ENCODE data around the gene FRMPD3.
"Not testable (repeated sequence)": the region's sequence is repeated elsewhere in the genome, so short reads cannot be mapped to it uniquely, and the experiment has no call there.

The FRMPD3 gene

DNA sequence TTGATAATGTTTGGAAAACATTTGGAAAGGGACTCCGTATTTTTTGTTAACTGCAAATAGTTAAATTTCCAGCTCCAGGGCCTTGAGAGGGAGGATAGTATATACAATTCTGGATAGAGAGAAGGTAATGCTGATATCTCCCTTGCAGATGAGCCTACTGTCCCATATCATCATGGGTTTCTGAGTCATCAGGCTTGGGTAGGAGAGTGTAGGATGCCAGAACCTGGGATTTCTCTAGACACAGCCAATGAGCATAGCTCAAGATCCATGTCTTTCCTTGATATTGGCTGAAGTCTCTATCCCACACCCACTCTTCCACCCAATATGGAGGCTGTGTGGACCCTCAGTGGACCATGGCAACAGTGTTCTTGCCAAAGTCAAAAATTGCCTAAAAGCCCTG, 7.8 kb downstream of the FRMPD3 start:
- Histone ChIP-seq H3K9me3 (no peaks in the 10 kb centered on the region), H3K27me3 (peaks cover 23% of the 10 kb centered on the region), H3K27ac (no peak overlapping the region), H3K4me1 (ENCODE audit: control insufficient read depth in 1 of 2, insufficient read depth in 1 of 2, low read depth in 1 of 2, low read length in 1 of 2) (no peaks in the 10 kb centered on the region), H3K36me3 (no peaks in the 10 kb centered on the region), H3K4me3 (ENCODE audit: low read depth in 1 of 2, low read length in 1 of 2) (no peak overlapping the region)
- TF ChIP-seq, protein P1, sequence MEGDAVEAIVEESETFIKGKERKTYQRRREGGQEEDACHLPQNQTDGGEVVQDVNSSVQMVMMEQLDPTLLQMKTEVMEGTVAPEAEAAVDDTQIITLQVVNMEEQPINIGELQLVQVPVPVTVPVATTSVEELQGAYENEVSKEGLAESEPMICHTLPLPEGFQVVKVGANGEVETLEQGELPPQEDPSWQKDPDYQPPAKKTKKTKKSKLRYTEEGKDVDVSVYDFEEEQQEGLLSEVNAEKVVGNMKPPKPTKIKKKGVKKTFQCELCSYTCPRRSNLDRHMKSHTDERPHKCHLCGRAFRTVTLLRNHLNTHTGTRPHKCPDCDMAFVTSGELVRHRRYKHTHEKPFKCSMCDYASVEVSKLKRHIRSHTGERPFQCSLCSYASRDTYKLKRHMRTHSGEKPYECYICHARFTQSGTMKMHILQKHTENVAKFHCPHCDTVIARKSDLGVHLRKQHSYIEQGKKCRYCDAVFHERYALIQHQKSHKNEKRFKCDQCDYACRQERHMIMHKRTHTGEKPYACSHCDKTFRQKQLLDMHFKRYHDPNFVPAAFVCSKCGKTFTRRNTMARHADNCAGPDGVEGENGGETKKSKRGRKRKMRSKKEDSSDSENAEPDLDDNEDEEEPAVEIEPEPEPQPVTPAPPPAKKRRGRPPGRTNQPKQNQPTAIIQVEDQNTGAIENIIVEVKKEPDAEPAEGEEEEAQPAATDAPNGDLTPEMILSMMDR (IDR thresholded peaks at IDR 0.05): no peak

DNA sequence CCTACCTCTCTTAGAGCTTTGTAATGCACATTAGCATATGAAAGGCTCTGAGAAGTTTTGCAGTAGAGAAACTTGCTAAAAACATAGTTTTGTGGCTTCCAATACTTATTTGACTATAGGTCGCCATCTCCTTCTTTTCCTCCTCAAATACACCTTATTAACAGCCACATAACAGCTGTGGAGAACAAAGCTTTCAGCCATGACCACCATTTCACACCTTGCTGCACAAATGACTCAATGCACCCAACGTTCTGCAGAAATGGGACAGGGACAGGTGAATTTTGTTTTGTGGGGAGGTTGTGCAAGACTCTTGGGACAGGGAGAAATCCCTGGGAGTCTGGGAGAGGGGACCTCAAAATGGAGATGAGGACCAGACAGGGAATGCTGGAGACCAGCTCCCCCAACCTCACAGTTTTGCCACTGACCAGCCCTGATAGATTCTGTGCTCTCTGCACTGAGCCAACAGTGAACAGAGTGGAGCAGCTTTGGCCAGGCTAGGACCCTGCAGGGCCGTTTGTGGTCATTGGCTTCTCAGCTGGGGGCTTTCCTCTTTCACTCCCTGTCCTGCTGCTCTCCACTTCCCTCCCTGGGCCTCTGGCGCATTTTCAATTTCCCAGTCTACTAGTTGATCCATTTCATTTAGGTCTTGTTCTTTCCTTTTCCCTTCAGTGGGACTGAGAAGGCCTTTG, 16.6 kb downstream of the FRMPD3 start:
- no peak overlapping the region for H3K4me3 ChIP-seq (ENCODE audit: low read depth in 1 of 2, low read length in 1 of 2)
- no peaks in the 10 kb centered on the region for H3K4me1 ChIP-seq (ENCODE audit: control insufficient read depth in 1 of 2, insufficient read depth in 1 of 2, low read depth in 1 of 2, low read length in 1 of 2)
- no peaks in the 10 kb centered on the region for H3K27me3 ChIP-seq
- TF ChIP-seq, protein P1 (IDR thresholded peaks at IDR 0.05): no peak
- no peaks in the 10 kb centered on the region for H3K36me3 ChIP-seq
- H3K27ac ChIP-seq: no peak overlapping the region
- no peaks in the 10 kb centered on the region for H3K9me3 ChIP-seq

DNA sequence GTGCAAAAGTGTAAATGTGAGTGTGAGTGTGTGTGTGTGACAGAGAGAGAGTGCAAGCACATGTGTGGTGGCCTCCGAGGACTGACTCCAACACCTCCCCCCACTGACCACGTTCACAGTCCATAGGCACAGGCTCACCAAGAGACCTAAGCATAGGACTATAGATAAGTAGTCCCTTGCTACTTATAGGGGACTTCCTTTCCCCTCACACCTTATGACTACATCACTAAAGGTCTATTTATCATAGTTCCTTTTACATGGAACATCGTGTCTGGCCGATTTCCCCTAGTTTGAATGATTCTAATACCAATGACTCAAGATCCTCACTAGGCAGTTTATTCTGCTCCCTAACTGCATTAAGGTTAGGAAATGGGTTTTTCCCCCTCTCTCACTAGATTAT, 17.8 kb downstream of the FRMPD3 start:
- Histone ChIP-seq H3K4me3 (ENCODE audit: low read depth in 1 of 2, low read length in 1 of 2) (no peak overlapping the region), H3K36me3 (no peaks in the 10 kb centered on the region), H3K27ac (no peak overlapping the region), H3K9me3 (no peaks in the 10 kb centered on the region), H3K4me1 (ENCODE audit: control insufficient read depth in 1 of 2, insufficient read depth in 1 of 2, low read depth in 1 of 2, low read length in 1 of 2) (no peaks in the 10 kb centered on the region), H3K27me3 (no peaks in the 10 kb centered on the region)
- TF ChIP-seq, protein P1 (IDR thresholded peaks at IDR 0.05): no peak

DNA sequence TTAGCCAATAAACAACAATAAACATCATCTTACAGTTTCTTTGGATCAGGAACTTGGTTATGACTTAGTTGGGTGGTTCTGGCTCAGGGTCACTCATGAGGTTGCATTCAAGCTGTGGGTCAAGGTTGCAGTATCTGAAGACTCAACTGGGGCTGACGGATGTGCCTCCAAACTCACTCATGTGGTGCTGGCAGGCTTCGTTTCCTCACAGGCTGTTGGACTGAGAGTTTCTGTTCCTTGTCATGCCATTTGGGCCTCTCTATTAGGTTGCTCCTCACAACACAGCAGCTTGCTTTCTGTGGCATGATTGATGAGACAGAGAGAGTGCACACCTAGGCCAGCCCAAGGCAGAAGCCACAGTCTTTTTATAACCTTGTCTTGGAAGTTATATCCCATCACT, 20.7 kb downstream of the FRMPD3 start:
- Histone ChIP-seq H3K36me3 (no peaks in the 10 kb centered on the region), H3K27ac (no peak overlapping the region), H3K27me3 (no peaks in the 10 kb centered on the region), H3K9me3 (no peaks in the 10 kb centered on the region), H3K4me1 (ENCODE audit: control insufficient read depth in 1 of 2, insufficient read depth in 1 of 2, low read depth in 1 of 2, low read length in 1 of 2) (no peaks in the 10 kb centered on the region), H3K4me3 (ENCODE audit: low read depth in 1 of 2, low read length in 1 of 2) (no peak overlapping the region)
- TF ChIP-seq, protein P1 (IDR thresholded peaks at IDR 0.05): no peak

DNA sequence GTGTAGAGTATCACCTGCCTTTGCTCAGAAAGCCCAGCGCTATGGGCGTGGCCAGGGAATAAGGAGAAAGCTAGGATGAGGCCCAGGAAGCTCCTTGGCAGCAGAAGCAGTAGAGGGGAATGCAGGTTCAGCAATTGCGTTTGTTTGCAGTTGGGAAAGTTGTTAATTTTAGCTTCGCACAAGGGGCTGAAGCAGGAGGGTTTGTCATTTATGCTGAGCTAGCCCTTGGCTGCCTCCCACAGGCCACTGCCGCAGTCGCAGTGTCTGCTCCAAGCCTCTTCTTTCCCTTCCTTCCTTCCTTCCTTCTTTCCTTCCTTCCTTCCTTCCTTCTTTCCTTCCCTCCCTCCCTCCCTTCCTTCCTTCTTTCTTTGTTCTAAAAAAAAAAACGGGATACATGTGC, 21.5 kb downstream of the FRMPD3 start:
- Histone ChIP-seq H3K27ac (no peak overlapping the region), H3K27me3 (no peaks in the 10 kb centered on the region), H3K36me3 (no peaks in the 10 kb centered on the region), H3K9me3 (no peaks in the 10 kb centered on the region), H3K4me3 (ENCODE audit: low read depth in 1 of 2, low read length in 1 of 2) (no peak overlapping the region), H3K4me1 (ENCODE audit: control insufficient read depth in 1 of 2, insufficient read depth in 1 of 2, low read depth in 1 of 2, low read length in 1 of 2) (no peaks in the 10 kb centered on the region)
- TF ChIP-seq, protein P1 (IDR thresholded peaks at IDR 0.05): no peak

DNA sequence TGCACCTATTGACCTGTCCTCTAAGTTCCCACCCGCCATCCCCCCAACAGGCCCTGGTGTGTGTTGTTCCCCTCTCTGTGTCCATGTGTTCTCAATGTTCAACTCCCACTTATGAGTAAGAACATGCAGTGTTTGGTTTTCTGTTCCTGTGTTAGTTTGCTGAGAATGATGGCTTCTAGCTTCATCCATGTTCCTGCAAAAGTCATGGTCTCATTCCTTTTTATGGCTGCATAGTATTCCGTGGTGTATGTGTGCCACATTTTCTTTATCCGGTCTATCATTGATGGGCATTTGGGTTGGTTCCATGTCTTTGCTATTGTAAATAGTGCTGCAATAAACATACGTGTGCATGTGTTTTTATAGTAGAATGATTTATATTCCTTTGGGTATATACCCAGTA, 22.0 kb downstream of the FRMPD3 start:
- H3K4me3 ChIP-seq (ENCODE audit: low read depth in 1 of 2, low read length in 1 of 2); H3K4me1 ChIP-seq (ENCODE audit: control insufficient read depth in 1 of 2, insufficient read depth in 1 of 2, low read depth in 1 of 2, low read length in 1 of 2); H3K27ac ChIP-seq; H3K27me3 ChIP-seq; H3K9me3 ChIP-seq; H3K36me3 ChIP-seq: not testable (repeated sequence)
